ENCODE measurements around the gene PHYKPL.

GRCh38 chr5:178207183-178207916 lies 25.3 kb downstream of the PHYKPL start:
- TF ChIP-seq GATA2 (IDR thresholded peaks at IDR 0.05; ENCODE audit: low read depth, low read length), result no peak
- no peak for TF ChIP-seq GATA3 (IDR thresholded peaks at IDR 0.05; ENCODE audit: low read depth, low read length)

Measured in SH-SY5Y (cell line).